SK-N-DZ (cell line): Measurements from ENCODE around the gene FAM98B.
A peak's percentile ranks its signal among the peaks of the same experiment; 100 is the strongest.

ENCODE experiments used
- DNase-seq: peaks from one replicate; pipeline ENCODE4 v3.0.0-alpha.2; 2015; ENCODE audit warnings: low spot score

Gene FAM98B

DNA sequence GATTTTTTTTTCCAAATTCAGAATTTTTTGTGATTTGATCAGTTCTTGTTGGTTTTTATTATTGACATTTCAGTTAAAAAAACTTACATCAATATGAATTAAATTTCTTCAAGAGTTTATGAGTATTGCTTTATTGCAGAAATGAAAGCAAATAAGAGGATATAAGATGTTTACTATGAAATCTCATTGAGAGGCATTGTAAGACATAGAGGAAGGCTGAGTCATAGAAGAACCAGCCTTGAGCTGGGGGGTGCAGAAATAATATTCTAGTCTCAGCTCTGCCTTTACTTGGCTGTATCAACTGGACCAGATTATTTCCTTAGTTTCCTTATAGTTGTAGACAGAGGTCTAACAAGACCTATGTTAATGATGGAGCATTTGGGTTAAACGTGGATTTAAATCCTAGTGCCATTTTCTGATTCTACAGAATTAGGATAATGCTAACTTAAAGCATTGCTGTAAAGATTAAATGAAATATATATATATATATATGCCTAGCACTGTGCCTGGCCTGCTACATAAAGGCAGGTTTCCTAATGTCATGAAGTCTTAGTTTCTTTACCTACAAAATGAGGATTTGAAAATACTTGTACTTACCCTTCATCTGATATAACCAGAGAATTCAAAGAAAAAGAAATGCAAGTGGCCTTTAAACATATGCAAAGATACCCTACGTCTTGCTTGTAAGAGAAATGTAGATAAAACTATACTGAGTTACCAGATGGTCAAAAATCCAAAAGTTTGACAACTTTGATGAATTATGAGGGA lies 7.3 kb downstream of the FAM98B start:
- no peak for DNase-seq

DNA sequence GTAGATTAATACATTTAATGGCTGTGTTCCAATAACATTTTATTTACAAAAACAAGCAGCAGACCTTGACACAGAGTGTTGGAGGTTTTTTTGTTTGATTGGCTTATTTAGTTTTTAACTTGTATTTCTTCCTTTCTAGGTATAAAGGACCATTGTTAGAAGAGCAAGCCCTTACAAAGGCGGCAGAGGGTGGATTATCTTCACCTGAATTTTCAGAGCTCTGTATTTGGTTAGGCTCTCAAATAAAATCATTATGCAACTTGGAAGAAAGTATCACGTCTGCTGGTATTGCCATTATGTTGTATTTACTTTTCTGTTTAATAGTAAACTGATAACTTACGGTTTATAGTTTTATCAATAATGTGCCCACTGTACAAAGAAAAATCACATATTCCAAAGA lies 10.0 kb downstream of the FAM98B start:
- DNase-seq = no peak

DNA sequence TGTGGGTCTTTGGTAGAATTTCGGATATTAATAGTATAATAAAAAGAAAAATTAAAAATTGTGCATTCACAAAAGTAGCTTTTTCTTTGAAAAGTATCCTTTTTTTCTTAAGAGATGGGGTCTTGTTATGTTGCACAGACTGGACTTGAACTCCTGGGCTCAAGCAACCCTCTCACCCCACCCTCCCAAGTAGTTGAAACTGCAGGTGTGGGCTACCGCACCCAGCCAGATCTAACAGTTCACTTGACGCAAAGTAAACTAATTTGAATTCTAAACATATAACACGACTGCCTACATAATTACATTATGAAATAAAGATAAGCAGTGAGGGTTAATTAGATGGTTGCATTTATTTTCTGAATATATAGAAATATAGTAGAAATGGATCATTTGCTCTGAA lies 10.7 kb downstream of the FAM98B start:
- no peak for DNase-seq

DNA sequence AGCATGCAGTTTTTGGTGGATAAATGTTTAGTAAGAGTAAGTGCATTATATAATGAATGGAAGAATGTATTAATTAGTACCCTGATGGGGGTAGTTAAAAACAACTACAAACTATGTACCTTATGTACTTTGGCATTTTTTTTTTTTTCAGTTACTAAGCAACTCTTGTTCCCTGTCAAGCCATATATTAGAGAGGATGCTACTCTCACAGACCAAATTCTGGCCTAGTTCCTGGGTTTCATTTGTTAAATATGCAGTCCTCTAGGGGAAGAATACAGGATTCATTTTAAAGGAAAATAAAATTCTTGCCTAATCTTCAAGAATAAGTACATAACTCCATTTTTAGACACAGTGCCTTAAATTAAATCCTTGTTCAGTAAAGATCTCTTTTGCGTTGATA lies 16.9 kb downstream of the FAM98B start:
- DNase-seq = no peak

DNA sequence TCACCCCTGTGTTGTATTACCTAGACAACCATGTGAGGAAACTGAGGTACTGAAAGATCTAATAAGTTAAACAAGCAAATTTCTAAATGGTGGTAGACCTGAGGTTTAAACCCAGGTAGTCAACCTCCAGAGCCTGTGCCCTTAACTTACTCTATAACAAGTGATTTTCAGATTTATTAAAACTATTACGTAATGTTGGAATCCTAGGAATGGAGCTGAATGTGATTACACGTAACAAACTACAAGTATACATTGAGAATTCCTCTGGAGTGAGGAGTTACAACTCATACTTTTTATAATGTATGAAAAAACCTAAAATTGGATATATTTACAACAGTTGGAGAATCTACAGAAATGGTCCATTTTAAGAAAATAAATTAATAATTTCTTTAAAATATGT lies 18.0 kb downstream of the FAM98B start:
- DNase-seq = no peak

DNA sequence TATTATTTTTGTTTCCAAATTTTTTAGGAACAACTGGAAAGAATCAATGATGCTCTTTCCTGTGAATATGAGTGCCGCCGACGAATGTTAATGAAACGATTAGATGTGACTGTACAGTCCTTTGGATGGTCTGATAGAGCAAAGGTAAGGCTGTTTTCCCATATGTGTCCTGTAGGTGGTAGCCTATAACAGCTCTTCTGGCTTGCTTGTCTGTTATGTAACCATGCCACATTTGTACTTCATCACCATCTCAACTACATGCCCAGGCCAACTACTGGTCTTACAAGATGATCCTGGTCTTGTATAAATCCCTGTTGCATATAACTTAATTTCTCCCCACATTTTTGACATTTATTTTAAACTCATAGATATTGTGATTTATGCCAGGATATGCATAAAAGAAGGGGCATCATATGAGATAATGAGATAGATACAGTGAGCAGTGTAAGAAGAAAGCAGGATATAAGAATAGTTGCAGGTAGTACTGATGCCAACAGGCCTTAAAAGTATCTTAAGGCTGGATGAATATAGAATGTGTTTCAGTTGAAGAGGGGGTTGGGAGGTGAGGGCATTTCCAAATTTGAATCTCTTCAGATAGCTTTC lies 20.3 kb downstream of the FAM98B start:
- peak; percentile 50 for DNase-seq

DNA sequence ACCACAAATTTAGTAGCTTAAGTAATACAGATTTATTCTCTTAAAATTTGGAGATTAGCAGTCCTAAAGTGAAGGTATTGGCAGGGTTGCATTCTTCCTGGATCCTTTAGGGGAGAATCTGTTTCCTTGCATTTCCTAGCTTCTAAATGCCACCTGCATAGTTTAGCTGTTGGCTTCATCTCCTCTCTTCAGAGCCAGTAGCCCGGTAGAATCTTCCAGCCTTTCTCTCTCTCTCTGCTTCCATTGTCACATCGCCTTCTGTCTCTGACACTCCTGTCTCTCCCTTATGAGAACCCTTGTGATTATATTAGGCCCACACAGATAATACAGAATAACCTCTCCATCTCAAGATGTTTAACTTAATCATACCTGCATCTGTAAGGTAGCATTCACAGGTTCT lies 21.4 kb downstream of the FAM98B start:
- DNase-seq = no peak

DNA sequence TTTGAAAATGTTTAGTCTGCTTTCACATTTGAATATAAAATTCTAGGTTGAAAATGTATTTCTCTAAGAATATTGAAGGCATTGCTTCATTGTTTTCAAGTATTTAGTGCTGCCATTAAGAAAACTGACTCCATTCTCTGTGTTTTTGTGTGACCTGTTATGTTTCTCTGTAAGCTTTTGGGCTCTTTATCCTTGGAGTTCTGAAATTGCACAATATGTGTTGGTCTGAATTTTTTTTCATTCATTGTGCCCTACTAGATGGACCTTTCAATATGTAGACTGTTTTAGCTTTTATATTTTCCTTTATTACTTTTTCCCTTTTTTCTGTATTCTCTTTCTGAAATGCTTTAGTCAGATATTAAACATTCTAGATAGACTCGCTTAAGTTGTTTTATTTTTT lies 22.2 kb downstream of the FAM98B start:
- no peak for DNase-seq

DNA sequence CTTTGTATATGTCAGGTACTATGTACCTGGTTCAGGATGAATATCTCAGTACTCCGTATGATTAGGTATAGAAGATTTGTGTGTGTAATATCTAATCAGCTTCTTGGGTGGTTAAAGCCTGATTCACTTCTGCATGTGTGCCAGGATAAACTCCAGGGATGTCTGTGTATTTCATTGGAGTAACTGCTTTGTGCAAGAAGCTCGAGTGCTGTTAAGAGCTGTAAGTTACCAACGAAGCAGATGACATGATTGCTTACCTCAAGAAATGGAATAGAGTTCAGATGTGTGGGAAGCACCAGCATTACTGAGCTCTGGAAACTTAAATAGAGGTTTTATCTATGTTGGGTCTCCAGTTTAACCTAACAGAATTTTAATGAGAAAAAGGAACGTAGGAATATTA lies 23.7 kb downstream of the FAM98B start:
- no peak for DNase-seq

DNA sequence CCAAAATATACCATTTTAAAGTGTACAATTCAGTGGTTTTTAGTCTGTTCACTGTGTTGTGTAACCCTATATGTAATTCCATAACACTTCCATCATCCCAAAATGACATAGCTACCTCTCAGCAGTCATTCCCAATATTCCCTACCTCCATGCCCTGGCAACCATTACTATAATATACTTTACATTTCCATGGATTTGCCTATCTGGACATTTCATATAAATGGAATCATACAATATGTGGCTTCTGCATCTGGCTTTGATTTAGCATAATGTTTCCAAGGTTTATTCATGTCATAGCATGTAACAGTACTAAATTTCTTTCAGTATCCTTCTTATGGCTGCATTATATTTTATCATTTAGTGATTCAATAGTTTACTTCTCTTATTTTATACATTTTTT lies 25.3 kb downstream of the FAM98B start:
- no peak for DNase-seq

DNA sequence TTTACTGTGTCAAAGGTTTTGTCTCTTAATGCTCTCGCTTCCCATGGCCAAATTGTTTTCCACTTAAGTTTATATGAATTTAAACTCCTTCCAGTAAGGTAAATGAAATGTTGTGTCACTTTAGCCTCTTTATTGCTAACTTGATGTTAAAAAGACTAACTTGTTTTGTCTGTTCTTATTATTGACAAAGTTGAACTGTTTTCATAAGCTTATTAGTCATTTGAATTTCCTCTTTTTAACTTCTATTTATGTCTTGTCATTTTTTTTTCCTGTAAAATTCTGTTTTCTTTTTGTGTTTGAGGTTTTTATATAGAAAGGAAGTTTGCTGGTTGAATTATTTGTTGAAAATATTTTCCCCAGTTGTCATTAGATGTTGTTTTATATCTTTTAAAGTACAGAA lies 25.8 kb downstream of the FAM98B start:
- DNase-seq = no peak

DNA sequence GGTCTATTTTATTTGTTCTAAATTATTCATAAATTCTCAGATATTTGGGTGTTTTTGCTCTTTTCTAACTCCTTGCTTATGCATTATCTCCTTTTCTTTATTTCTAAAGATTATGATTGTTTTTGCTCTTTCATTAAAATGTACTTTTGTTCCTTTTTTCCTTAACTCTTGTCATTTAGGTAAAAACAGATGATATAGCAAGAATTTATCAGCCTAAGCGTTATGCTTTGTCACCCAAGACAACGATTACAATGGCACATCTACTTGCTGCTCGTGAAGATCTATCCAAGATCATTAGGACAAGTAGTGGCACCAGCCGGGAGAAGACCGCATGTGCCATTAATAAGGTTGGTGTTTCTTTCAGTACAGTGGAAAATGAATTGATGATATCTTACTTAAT lies 27.2 kb downstream of the FAM98B start:
- no peak for DNase-seq

DNA sequence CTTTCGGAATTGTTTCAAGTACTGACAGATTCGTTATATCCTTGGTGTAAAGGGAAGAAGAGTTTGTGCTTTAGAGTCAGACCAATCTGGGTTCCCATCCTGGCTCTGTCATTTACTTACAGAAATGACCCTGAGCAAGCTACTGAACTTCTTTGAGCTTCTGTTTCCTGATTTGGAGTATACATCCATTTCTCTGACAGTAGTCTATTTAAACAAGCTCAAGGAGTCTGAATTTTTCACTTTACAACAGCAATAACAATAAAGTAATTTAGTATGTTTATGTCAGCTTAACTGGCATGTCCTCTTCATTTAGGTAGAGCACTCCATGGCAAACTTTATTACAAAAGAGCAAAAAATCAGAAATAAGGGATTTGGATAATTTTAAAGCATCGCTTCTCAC lies 27.8 kb downstream of the FAM98B start:
- DNase-seq = no peak

DNA sequence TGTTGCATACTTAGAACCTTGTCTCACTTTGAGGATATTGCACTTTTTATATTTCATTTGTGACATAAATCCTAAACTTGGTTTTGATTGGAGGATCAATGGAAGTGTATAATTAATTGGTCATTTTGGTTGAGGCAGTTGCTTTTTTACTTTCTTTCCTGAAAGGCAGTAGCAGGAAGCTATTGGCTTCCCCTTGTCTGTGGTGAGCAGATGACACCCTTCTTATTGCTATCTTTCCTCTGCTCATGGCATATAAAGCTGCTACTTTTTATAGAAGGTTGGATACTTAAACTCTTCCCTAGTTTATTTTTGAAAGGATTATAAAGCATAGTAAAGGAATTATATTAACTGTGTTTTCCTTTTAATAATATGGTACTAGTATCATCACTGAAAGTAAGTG lies 28.6 kb downstream of the FAM98B start:
- DNase-seq = no peak

DNA sequence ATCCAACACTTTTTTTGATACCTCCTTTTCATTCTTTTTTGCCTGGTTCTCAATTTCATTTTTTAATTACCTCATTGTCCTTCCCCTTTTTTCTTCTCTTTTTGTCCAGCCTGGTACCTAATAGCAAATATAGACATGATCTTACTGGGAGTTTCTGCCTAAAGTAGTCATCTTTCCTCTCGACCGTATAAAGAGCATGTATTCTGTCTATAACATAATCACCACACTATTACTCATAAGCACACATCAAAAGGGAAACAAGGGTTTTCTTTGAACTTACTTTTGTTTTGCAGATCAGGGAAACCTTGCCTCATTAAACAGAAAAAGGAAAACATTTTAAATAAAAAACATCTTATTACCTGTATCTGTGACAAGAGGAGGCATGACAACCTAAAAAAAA lies 33.0 kb downstream of the FAM98B start:
- no peak for DNase-seq

DNA sequence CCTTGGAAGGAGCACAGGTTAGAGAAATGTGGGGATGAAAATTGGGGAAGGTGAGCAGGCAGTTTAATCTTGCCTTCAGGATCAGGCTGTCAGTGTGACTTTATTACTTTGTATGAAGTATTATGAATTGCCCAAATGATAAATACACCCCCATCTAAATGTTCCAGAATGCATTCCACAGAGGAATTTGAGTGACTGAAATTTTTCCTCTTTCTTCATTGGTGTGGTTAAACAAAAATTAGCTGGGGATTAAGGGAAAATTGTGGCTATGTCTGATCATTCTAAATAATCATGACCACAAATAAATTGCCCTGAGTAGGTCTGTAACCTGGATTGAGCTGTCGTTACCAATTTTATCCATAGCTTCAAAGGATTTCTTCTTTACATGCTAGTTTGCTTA lies 33.5 kb downstream of the FAM98B start:
- DNase-seq = no peak

DNA sequence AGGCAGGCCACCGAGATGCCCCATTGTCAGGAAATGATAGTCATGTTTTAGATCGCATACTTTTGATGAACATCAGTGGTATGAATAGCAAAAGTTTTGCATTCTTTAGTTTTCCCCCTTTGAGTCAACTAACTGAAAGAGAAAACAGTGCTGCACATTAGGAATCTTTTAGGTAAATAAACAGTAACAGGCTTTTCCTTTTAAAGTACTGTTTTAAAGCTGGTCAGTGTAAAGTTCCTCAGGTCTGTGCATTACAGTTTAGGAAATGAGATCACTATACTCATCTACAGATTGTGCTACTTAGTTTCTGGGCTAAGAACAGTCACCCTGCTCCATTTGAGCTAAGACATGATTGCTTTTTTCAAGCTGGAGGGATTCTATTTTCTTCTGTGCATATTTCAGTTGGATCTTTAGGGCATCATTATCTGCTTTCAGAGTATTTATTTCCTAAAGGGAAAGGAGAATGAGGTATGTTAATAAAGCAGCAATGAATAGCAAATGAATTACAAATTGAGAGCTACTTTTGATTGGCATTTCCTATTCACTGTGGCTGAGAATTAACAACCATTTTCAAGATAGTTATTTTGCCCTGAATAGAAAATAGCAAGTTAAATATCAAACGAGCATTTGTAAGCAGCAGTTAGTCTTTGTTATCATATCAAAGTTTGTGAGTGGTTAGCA lies 36.5 kb downstream of the FAM98B start:
- no peak for DNase-seq

DNA sequence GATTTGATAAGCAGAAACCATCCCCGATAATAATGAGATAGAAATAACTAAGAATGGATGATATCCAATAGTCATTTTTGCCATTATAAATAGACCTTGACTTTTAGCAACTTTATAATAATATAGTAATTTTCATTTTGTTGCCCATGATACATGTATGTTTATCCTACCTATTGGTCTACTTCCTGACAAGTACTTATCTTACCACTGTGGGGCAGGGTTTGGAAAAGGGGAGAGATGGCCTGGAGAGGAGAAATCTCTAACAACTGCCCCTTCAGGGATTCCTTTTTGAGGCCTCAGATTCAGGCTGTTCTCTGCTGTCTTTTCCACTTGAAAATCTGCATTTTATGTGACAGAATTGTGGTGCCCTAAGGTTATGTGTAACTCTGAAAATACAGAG lies 42.2 kb downstream of the FAM98B start:
- DNase-seq = no peak

DNA sequence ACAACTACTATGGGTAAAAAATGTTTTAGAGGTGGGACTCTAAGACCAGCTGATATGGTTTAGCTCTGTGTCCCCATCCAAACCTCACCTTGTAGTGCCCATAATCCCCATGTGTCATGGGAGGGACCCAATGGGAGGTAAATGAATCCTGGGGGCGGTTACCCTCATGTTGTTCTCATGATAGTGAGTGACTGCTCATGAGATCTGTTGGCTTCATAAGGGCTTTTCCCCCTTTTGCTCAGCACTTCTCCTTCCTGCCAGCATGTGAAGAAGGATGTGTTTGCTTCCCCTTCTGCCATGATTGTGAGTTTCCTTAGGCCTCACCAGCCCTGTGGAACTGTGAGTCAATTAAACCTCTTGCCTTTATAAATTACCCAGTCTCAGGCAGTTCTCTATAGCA lies 45.7 kb downstream of the FAM98B start:
- DNase-seq = no peak

DNA sequence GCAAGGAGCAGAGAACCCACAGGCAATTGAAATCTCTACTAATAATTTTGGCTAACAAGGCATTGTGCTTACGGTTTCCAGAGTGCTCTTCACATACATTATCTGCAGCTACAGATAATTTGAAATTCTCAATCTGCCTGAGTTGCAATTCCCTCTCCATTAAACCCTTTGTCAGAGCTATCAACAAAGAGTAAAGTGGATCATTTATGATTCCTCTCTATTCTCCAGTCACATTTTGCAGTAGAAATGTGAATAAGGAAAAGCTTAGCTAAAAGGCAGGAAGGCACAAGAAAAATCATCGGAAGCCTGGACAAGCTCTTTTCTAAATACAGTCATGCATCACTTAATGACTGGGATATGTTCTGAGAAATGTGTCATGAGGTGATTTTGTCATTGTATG lies 49.6 kb downstream of the FAM98B start:
- no peak for DNase-seq

DNA sequence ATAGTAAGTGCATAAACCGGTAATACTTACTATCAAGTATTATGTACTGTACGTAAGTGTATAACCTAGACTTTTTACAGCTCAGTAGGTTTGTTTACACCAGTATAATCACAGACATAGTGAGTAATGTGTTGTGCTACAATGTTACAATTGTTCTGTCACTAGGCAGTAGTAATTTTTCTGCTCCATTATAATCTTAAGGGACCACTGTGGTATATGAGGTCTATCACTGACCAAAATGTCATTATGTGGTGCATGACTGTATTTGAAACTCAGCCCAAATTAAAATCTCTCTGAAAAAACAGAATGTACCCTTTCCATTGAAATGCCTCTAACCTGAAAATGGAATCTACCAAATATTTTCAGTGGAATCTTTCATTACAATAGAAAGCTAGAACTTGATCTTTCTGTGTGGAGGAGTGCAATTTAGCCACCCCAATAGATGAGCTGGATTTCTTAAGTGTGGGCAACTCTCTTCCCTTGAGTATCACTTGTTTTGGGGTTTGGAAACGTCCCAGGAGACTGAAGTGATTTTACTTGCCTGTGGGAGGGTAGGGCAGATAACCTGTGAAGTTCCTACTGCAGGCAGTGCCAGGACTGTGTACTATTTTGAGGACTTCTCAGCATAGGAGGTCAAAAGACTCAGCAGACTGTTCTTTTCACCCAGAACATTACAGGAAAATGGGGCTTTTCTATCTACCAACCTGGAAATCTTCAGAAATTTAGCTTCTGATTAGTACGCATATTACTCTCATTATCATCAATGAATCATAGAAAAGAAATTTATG lies 50.9 kb downstream of the FAM98B start:
- DNase-seq = no peak

DNA sequence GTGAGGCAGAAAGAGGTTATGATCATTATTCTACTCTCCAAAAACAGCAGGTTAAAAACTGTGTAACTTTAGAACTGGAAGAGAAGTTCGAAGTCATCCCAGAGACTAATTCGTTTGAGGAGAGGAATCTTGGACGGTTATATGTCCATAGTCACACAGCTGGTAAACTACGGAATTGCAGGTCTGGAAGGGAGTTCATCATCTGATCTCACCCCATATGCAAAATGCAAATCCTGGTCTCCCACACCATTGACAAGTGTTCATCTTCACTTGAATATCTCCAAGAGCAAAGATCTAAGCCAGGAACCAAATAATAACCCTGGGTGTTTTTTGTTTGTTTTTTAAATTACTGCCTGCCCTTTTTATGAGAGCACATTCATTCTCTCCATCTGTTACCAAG lies 53.1 kb downstream of the FAM98B start:
- no peak for DNase-seq
